A549 (cell line): ENCODE results near the gene JAML. TPM values are rescaled to one million over a fixed set of nuclear protein-coding genes. Genes with fewer than 3 reads are reported as not detected.

ENCODE experiments used
- ATAC-seq, 2 experiments: fragments of 200-7000 bp in 1 of 2; fragments of >200 bp in 1 of 2; cut with Nextera tagmentation in 1 of 2; cut with Tn5 transposase in 1 of 2; 3 replicates each; pipeline versions ENCODE4 v1.8.0 to v1.9.1; 2018 to 2020; ENCODE audit warnings: mild to moderate bottlenecking in 1 of 2, moderate library complexity in 1 of 2
- CTCF ChIA-PET: fragments of 300-600 bp; sonication (Branson Sonifier 250); formaldehyde crosslinking; extraction: SDS; loops from one replicate; lab custom pipeline; 2021; ENCODE audit warnings: antibody characterized with exemption, inconsistent platforms; lab: Yijun Ruan, JAX
- POLR2A ChIA-PET: fragments of 350-600 bp; formaldehyde crosslinking; extraction: SDS; loops from one replicate; lab custom pipeline; 2021; ENCODE audit warnings: antibody characterized with exemption, inconsistent platforms; lab: Yijun Ruan, JAX
- DNase-seq, 2 experiments: peaks; one replicate each; pipeline versions ENCODE4 v3.0.0 to v3.0.0-alpha.2; 2011 to 2016; ENCODE audit warnings: low read depth in 1 of 2, low spot score in 1 of 2
- FAIRE-seq: peaks from 2 replicates; lab custom pipeline; 2011; peaks lifted over from hg19 to GRCh38; lab: Jason Lieb, UNC
- H3K27ac ChIP-seq, 2 experiments: fragments of >200 bp; sonication (Bioruptor Twin); formaldehyde crosslinking; 3 replicates each; pipeline ENCODE4 v1.5.1; 2016 to 2017
- H3K4me1 ChIP-seq: fragments of >200 bp; sonication (Bioruptor Twin); formaldehyde crosslinking; 3 replicates; pipeline ENCODE4 v1.6.1; 2016
- H3K4me2 ChIP-seq: fragments of >200 bp; sonication (Bioruptor Twin); formaldehyde crosslinking; 3 replicates; pipeline ENCODE4 v1.6.1; 2016
- H3K4me3 ChIP-seq: fragments of >200 bp; sonication (Bioruptor Twin); formaldehyde crosslinking; 3 replicates; pipeline ENCODE4 v1.5.1; 2016
- H3K9me3 ChIP-seq: fragments of >200 bp; sonication (Bioruptor Twin); formaldehyde crosslinking; 3 replicates; pipeline ENCODE4 v1.6.1; 2016
- CBX8 ChIP-seq: fragments of 200-600 bp; sonication (generic); IDR thresholded peaks from 2 replicates; pipeline ENCODE4 v1.6.1; 2016
- EHF ChIP-seq: fragments of 250-450 bp; sonication (Bioruptor Pico); IDR thresholded peaks from 2 replicates; pipeline ENCODE4 v1.5.0; 2020; ENCODE audit warnings: mild to moderate bottlenecking
- FOXS1 ChIP-seq: fragments of 250-450 bp; sonication (Bioruptor Pico); IDR thresholded peaks from 2 replicates; pipeline ENCODE4 v1.5.0; 2020; ENCODE audit warnings: mild to moderate bottlenecking, moderate library complexity
- HDAC2 ChIP-seq: fragments of 200-600 bp; sonication (generic); IDR thresholded peaks from 2 replicates; pipeline ENCODE4 v1.6.1; 2016
- HEYL ChIP-seq: fragments of 250-450 bp; sonication (Bioruptor Pico); IDR thresholded peaks from 2 replicates; pipeline ENCODE4 v1.8.0; 2021; ENCODE audit warnings: mild to moderate bottlenecking, moderate library complexity
- KDM5A ChIP-seq: fragments of 200-600 bp; sonication (generic); IDR thresholded peaks from 2 replicates; pipeline ENCODE4 v1.6.1; 2016; ENCODE audit warnings: antibody characterized with exemption, mild to moderate bottlenecking
- MAFK ChIP-seq: fragments of 450-650 bp; IDR thresholded peaks from 2 replicates; pipeline ENCODE4 v1.6.1; 2014; ENCODE audit not compliant: partially characterized antibody
- NFE2L2 ChIP-seq: fragments of 150-350 bp; conservative IDR thresholded peaks from 2 replicates; pipeline ENCODE4 v1.6.1; 2014; ENCODE audit warnings: low read length
- NPAS2 ChIP-seq: fragments of 250-450 bp; sonication (Bioruptor Pico); IDR thresholded peaks from 2 replicates; pipeline ENCODE4 v1.8.0; 2022; ENCODE audit warnings: mild to moderate bottlenecking, moderate library complexity, borderline replicate concordance
- POLR2A ChIP-seq: IDR thresholded peaks from 2 replicates; pipeline ENCODE4 v1.6.1; 2012; ENCODE audit warnings: mild to moderate bottlenecking, low read length
- POLR2AphosphoS2 ChIP-seq: conservative IDR thresholded peaks from 2 replicates; pipeline ENCODE4 v1.6.1; 2012; ENCODE audit warnings: low read length, improper control_type of control experiment, inconsistent platforms
- RAD21 ChIP-seq, 2 experiments: fragments of >200 bp in 1 of 2; sonication (Bioruptor Twin) in 1 of 2; formaldehyde crosslinking in 1 of 2; IDR thresholded peaks in 1 of 2; conservative IDR thresholded peaks in 1 of 2; 2 replicates in 1 of 2; 3 replicates in 1 of 2; pipeline ENCODE4 v1.6.1; 2012 to 2018; ENCODE audit warnings: inconsistent platforms in 1 of 2
- RARB ChIP-seq: fragments of 250-450 bp; sonication (Bioruptor Pico); IDR thresholded peaks from 2 replicates; pipeline ENCODE4 v1.8.0; 2021; ENCODE audit warnings: mild to moderate bottlenecking, moderate library complexity
- RNF2 ChIP-seq: fragments of 200-600 bp; sonication (generic); IDR thresholded peaks from 2 replicates; pipeline ENCODE4 v1.6.1; 2016; ENCODE audit warnings: low read depth, mild to moderate bottlenecking, antibody characterized with exemption, moderate library complexity, borderline replicate concordance
- SMC3 ChIP-seq: fragments of >200 bp; sonication (Bioruptor Twin); formaldehyde crosslinking; IDR thresholded peaks from 3 replicates; pipeline ENCODE4 v1.6.1; 2018; ENCODE audit warnings: inconsistent platforms
- SREBF2 ChIP-seq: fragments of 450-650 bp; IDR thresholded peaks from 2 replicates; pipeline ENCODE4 v1.6.1; 2014; ENCODE audit warnings: mild to moderate bottlenecking, moderate library complexity
- ZFP36 ChIP-seq: fragments of 450-650 bp; IDR thresholded peaks from 2 replicates; pipeline ENCODE4 v1.6.1; 2014; ENCODE audit warnings: borderline replicate concordance; ENCODE audit not compliant: partially characterized antibody
- ZNF302 ChIP-seq: fragments of 250-450 bp; sonication (Bioruptor Pico); IDR thresholded peaks from 2 replicates; pipeline ENCODE4 v1.9.0; 2021; ENCODE audit warnings: inconsistent platforms, mild to moderate bottlenecking, moderate library complexity
- whole genome bisulfite sequencing: methylation state at CpG from one replicate; pipeline ENCODE4 v1.1.6; 2017; ENCODE audit errors: missing lambda C conversion rate; 5-methylcytosine and 5-hydroxymethylcytosine counted together
- polyA plus RNA-seq, 4 experiments: library from polyadenylated mRNA; depleted of rRNA in 3 of 4; stranded (reverse); fragments of >200 nt; fragmentation: RNase III in 1 of 4; extraction: RNeasy Plus Mini Kit Qiagen cat#74134 plus additional on column Dnase treatment in 1 of 4; gene quantifications; 2 replicates in 3 of 4; 3 replicates in 1 of 4; pipeline ENCODE4 v1.2.3, GENCODE V29; 2011 to 2017
- TF ChIP-seq, protein P1 (sequence below): fragments of 200-600 bp; sonication (generic); IDR thresholded peaks from 2 replicates; pipeline ENCODE4 v1.6.1; 2016; ENCODE audit warnings: antibody characterized with exemption, mild to moderate bottlenecking, moderate library complexity
- TF ChIP-seq, protein P2 (sequence below): fragments of >200 bp; sonication (Bioruptor Twin); formaldehyde crosslinking; IDR thresholded peaks from 3 replicates; pipeline ENCODE4 v1.6.1; 2016
- TF ChIP-seq, protein P3 (sequence below): IDR thresholded peaks from 2 replicates; pipeline ENCODE4 v1.6.1; 2012

JAML gene
- polyA plus RNA-seq, 2 of the 4 experiments (the other 2 are of a cell fraction) = not detected

DNA sequence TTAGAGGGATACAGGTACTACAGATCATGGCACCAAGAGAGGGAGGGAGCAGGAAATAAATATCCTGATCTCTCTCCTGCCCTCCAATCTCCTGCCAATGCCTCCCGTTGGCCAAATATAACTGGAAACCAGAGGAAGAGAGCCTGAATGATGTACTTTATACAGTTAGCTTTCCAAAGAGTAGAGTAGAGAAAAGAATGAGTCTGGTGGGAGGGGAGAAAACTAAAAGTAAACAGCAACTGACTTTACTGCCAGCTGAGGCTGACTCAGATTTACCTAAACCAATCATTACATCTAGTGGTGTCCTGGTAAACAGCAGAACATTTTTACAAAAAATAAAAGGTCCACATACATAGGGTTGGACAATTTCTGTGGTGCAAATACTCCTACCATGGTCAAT, 22.2 kb upstream of the JAML start:
- Histone ChIP-seq H3K4me2 (no peak overlapping the region), H3K9me3 (peaks cover 9% of the 10 kb centered on the region), H3K4me3 (no peak overlapping the region), H3K4me1 (no peaks in the 10 kb centered on the region), H3K27ac (no peak overlapping the region)
- FAIRE-seq (no peak), ATAC-seq (no peak), DNase-seq (no peak)
- CTCF ChIA-PET = interaction anchor here (0.8 to 1.5 kb wide), 2 partner anchors 76 to 107 kb away, joined by 3 read pairs; no protein-coding TSS in a partner anchor
- POLR2A ChIA-PET = no interaction called here
- WGBS = 0% methylated on average over 1 of the region's 1 CpG
- TF ChIP-seq, protein P1, sequence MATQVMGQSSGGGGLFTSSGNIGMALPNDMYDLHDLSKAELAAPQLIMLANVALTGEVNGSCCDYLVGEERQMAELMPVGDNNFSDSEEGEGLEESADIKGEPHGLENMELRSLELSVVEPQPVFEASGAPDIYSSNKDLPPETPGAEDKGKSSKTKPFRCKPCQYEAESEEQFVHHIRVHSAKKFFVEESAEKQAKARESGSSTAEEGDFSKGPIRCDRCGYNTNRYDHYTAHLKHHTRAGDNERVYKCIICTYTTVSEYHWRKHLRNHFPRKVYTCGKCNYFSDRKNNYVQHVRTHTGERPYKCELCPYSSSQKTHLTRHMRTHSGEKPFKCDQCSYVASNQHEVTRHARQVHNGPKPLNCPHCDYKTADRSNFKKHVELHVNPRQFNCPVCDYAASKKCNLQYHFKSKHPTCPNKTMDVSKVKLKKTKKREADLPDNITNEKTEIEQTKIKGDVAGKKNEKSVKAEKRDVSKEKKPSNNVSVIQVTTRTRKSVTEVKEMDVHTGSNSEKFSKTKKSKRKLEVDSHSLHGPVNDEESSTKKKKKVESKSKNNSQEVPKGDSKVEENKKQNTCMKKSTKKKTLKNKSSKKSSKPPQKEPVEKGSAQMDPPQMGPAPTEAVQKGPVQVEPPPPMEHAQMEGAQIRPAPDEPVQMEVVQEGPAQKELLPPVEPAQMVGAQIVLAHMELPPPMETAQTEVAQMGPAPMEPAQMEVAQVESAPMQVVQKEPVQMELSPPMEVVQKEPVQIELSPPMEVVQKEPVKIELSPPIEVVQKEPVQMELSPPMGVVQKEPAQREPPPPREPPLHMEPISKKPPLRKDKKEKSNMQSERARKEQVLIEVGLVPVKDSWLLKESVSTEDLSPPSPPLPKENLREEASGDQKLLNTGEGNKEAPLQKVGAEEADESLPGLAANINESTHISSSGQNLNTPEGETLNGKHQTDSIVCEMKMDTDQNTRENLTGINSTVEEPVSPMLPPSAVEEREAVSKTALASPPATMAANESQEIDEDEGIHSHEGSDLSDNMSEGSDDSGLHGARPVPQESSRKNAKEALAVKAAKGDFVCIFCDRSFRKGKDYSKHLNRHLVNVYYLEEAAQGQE = no peak
- no peak for TF ChIP-seq SREBF2
- no peak for TF ChIP-seq KDM5A
- no peak for TF ChIP-seq MAFK
- no peak for TF ChIP-seq FOXS1 (CRISPR knock-in tag)
- no peak for TF ChIP-seq NFE2L2
- no peak for TF ChIP-seq RAD21 (conservative IDR thresholded peaks at IDR 0.05 in 1 of 2, IDR thresholded peaks at IDR 0.05 in 1 of 2)
- no peak for TF ChIP-seq RNF2
- no peak for TF ChIP-seq SMC3

DNA sequence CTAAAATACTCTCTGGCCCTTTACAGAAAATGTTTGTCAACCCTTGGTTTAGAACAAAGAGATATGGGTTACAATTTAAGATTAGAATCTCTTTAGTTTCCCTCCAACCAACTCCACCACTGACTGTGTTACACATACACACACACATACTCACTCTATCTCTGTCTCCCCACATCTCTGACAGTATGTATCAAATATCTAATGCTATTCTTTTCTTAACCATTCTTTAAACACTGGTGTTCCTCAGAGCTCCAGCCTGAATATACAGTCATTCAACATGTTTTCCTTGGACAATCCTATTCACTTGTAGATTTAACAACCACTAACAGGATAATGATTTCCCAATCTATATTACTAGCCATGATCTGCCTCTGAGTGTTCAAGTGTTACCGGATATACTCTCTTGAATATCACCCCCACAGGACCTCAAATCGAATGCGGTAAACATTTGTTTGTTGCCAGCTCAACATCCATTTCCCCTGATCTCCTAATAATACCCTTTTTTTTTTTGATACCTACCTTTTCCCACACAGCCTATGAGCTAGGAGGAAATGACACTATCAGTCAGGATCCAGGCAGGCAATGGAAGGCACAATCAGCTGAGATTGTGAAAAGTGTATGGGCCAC, 21.2 kb upstream of the JAML start:
- H3K4me2 ChIP-seq = no peak overlapping the region
- no peak overlapping the region for H3K27ac ChIP-seq
- POLR2A ChIA-PET = no interaction called here
- FAIRE-seq = no peak
- H3K9me3 ChIP-seq = peaks cover 1% of the 10 kb centered on the region
- TF ChIP-seq HEYL (CRISPR knock-in tag) (no peak), ZFP36 (no peak), MAFK (no peak), HDAC2 (no peak)
- DNase-seq = no peak
- WGBS = 83% methylated on average over 3 of the region's 3 CpGs
- H3K4me1 ChIP-seq = no peaks in the 10 kb centered on the region
- no peak for ATAC-seq
- CTCF ChIA-PET = interaction anchor here (1.5 kb wide), 1 partner anchor 75 kb away, joined by 3 read pairs; no protein-coding TSS in a partner anchor
- H3K4me3 ChIP-seq = no peak overlapping the region

DNA sequence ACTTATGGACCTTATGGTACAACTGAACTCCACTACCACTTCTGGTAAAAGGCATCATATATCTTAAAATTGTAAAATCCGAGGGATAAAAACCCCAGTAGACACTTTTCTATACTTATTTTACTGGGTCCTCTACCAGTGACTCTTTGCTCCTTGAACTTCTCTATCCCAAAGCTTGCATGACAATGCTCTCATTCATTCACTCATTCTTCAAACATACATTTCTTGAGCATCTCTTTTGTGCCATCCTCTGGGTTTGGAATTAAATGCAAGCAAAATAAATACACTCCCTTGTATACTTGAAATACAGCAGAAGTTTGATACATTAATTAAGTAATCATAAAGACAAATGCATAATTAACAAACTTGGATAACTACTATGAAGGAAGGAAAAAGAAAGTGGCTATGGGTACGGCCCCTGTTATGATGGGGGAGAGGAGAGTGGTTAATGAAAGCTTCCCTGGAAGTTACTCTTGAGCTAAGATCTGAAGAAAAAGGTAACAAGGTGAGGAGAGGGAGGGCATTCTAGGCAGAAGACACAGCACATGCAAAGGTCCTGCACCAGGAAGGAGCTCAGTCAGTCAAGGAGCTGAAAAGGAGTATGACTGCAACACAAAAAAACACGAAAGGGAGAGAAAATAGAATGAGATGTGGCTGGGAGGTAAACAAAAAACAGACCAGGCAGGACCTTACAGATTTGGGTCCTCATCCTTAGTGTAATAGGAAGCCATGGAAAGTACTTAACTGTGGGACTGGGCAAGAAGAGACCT, 19.4 kb upstream of the JAML start:
- CTCF ChIA-PET = no interaction called here
- H3K4me1 ChIP-seq = no peaks in the 10 kb centered on the region
- H3K4me2 ChIP-seq = no peak overlapping the region
- 8% methylated on average over 3 of the region's 3 CpGs for WGBS
- POLR2A ChIA-PET = no interaction called here
- ATAC-seq = no peak
- H3K4me3 ChIP-seq = no peak overlapping the region
- TF ChIP-seq POLR2AphosphoS2 = no peak
- TF ChIP-seq, protein P2, sequence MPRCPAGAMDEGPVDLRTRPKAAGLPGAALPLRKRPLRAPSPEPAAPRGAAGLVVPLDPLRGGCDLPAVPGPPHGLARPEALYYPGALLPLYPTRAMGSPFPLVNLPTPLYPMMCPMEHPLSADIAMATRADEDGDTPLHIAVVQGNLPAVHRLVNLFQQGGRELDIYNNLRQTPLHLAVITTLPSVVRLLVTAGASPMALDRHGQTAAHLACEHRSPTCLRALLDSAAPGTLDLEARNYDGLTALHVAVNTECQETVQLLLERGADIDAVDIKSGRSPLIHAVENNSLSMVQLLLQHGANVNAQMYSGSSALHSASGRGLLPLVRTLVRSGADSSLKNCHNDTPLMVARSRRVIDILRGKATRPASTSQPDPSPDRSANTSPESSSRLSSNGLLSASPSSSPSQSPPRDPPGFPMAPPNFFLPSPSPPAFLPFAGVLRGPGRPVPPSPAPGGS = no peak
- no peak for TF ChIP-seq HEYL (CRISPR knock-in tag)
- no peak for TF ChIP-seq CBX8
- no peak for TF ChIP-seq RARB (CRISPR knock-in tag)
- TF ChIP-seq, protein P3, sequence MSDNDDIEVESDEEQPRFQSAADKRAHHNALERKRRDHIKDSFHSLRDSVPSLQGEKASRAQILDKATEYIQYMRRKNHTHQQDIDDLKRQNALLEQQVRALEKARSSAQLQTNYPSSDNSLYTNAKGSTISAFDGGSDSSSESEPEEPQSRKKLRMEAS = no peak
- TF ChIP-seq, protein P1 = no peak
- TF ChIP-seq EHF (CRISPR knock-in tag) = no peak
- no peak for TF ChIP-seq ZFP36
- no peak for TF ChIP-seq ZNF302 (CRISPR knock-in tag)
- no peak for TF ChIP-seq NPAS2
- TF ChIP-seq POLR2A = no peak
- FAIRE-seq = no peak
- no peaks in the 10 kb centered on the region for H3K9me3 ChIP-seq
- no peak for DNase-seq
- no peak overlapping the region for H3K27ac ChIP-seq
